Activated naive CD8-positive, alpha-beta T cell treated with anti-CD3 and anti-CD28 coated beads, Interleukin-2, amount 50 U/mL, for 24 hours (primary cell): ENCODE results near the gene AIFM3.
"Not testable (repeated sequence)": the region's sequence is repeated elsewhere in the genome, so short reads cannot be mapped to it uniquely, and the experiment has no call there.

Source experiments
- ATAC-seq: fragments of 150-1000 bp; cut with Tn5 transposase; one replicate; pipeline ENCODE4 v1.10.0; 2021
- DNase-seq: peaks from one replicate; pipeline ENCODE4 v3.0.0; 2021
- H3K27ac Mint-ChIP-seq: one replicate; pipeline ENCODE4 v1.8.0; 2021; ENCODE audit warnings: mild to moderate bottlenecking, mixed read lengths
- H3K27me3 Mint-ChIP-seq: one replicate; pipeline ENCODE4 v1.8.0; 2021; ENCODE audit warnings: mixed read lengths
- H3K36me3 Mint-ChIP-seq: one replicate; pipeline ENCODE4 v1.8.0; 2021; ENCODE audit warnings: low read depth, mixed read lengths
- H3K4me1 Mint-ChIP-seq: one replicate; pipeline ENCODE4 v1.8.0; 2021; ENCODE audit warnings: mixed read lengths
- H3K4me3 Mint-ChIP-seq: one replicate; pipeline ENCODE4 v1.8.0; 2021; ENCODE audit warnings: mild to moderate bottlenecking, moderate library complexity, mixed read lengths
- H3K9me3 Mint-ChIP-seq: one replicate; pipeline ENCODE4 v1.8.0; 2021; ENCODE audit warnings: mixed read lengths

AIFM3 gene

GRCh38 chr22:20935780-20936539 is 31.1 kb upstream of the AIFM3 start:
- H3K27me3 Mint-ChIP-seq, H3K27ac Mint-ChIP-seq, H3K9me3 Mint-ChIP-seq, DNase-seq, ATAC-seq, H3K4me3 Mint-ChIP-seq: not testable (repeated sequence)
- Mint-ChIP-seq H3K36me3 (peaks cover 53% of the 10 kb centered on the region), H3K4me1 (peaks cover 64% of the 10 kb centered on the region)

- H3K4me1 Mint-ChIP-seq = peaks cover 66% of the 10 kb centered on the region
- H3K27me3 Mint-ChIP-seq = no peaks in the 10 kb centered on the region
- H3K4me3 Mint-ChIP-seq = peak overlapping the region; percentile 4
- H3K36me3 Mint-ChIP-seq = peaks cover 60% of the 10 kb centered on the region
- no peak overlapping the region for H3K27ac Mint-ChIP-seq
- DNase-seq = no peak
- no peaks in the 10 kb centered on the region for H3K9me3 Mint-ChIP-seq
- ATAC-seq = no peak
Observed at GRCh38 chr22:20937031-20937793, 29.8 kb upstream of the AIFM3 start.

DNA sequence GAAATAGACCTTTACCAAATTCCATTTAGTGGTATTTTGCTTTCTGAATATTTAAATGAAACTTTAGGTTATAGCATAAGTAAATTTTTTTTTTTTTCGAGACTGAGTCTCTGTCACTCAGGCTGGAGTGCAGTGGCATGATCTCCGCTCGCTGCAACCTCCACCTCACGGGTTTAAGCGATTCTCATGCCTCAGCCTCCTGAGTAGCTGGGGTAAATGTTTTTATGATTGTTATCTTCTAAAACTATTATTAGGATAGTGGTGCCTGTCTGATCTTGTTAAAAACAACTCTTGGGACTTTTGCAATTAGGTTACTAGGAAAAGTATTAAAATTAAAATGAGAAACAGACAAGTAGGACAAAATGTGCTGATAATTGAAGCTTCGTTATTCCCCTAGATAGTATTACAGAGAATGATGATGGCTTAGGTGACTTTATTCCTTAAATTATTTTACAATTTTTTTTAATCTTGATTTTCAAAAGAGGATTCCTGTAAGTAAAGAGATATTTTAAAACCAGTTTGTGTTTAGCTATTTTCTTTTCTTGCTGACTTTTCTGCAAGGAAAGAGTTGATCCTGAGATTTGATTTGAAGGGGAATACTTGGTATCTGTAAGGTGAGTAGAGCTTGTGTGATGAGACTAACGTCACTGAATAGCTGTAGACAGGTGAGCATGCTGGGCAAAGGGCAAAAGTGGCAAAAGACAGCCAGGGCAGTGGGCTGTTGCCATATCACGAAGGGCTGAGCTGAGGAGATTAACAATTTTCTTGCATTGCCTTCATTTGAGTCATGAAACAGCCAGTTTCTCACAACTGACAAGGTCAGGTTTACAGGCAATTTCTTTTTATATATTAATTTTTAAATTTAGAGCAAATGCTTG is 29.0 kb upstream of the AIFM3 start:
- no peaks in the 10 kb centered on the region for H3K9me3 Mint-ChIP-seq
- H3K4me3 Mint-ChIP-seq = peak overlapping the region; percentile 4
- peaks cover 68% of the 10 kb centered on the region for H3K4me1 Mint-ChIP-seq
- no peak overlapping the region for H3K27ac Mint-ChIP-seq
- H3K27me3 Mint-ChIP-seq = no peaks in the 10 kb centered on the region
- ATAC-seq = no peak
- DNase-seq = no peak
- H3K36me3 Mint-ChIP-seq = peaks cover 60% of the 10 kb centered on the region

- H3K27me3 Mint-ChIP-seq, H3K27ac Mint-ChIP-seq, ATAC-seq, H3K9me3 Mint-ChIP-seq, H3K4me3 Mint-ChIP-seq, DNase-seq: not testable (repeated sequence)
- H3K36me3 Mint-ChIP-seq = peaks cover 57% of the 10 kb centered on the region
- peaks cover 72% of the 10 kb centered on the region for H3K4me1 Mint-ChIP-seq
Observed at GRCh38 chr22:20939457-20940185, 27.4 kb upstream of the AIFM3 start.

- no peaks in the 10 kb centered on the region for H3K9me3 Mint-ChIP-seq
- H3K27ac Mint-ChIP-seq = no peak overlapping the region
- no peak overlapping the region for H3K4me3 Mint-ChIP-seq
- ATAC-seq (no peak), DNase-seq (no peak)
- no peaks in the 10 kb centered on the region for H3K27me3 Mint-ChIP-seq
- H3K36me3 Mint-ChIP-seq = peaks cover 56% of the 10 kb centered on the region
- H3K4me1 Mint-ChIP-seq = peaks cover 73% of the 10 kb centered on the region
Observed at GRCh38 chr22:20940186-20940651, 26.8 kb upstream of the AIFM3 start.

GRCh38 chr22:20940904-20941385 is 26.1 kb upstream of the AIFM3 start:
- Mint-ChIP-seq H3K4me3 (no peak overlapping the region), H3K27me3 (no peaks in the 10 kb centered on the region), H3K9me3 (no peaks in the 10 kb centered on the region), H3K27ac (no peak overlapping the region), H3K36me3 (peaks cover 54% of the 10 kb centered on the region), H3K4me1 (peaks cover 78% of the 10 kb centered on the region)
- ATAC-seq = no peak
- DNase-seq = no peak

- H3K4me3 Mint-ChIP-seq, ATAC-seq, H3K9me3 Mint-ChIP-seq, DNase-seq, H3K27ac Mint-ChIP-seq, H3K27me3 Mint-ChIP-seq: not testable (repeated sequence)
- Mint-ChIP-seq H3K36me3 (peaks cover 44% of the 10 kb centered on the region), H3K4me1 (peaks cover 74% of the 10 kb centered on the region)
Observed at GRCh38 chr22:20942203-20942902, 24.7 kb upstream of the AIFM3 start.

- H3K27me3 Mint-ChIP-seq = no peaks in the 10 kb centered on the region
- H3K36me3 Mint-ChIP-seq = peaks cover 38% of the 10 kb centered on the region
- DNase-seq = no peak
- peaks cover 71% of the 10 kb centered on the region for H3K4me1 Mint-ChIP-seq
- H3K27ac Mint-ChIP-seq = no peak overlapping the region
- H3K4me3 Mint-ChIP-seq = no peak overlapping the region
- no peaks in the 10 kb centered on the region for H3K9me3 Mint-ChIP-seq
- ATAC-seq = no peak
Observed at GRCh38 chr22:20943104-20943933, 23.7 kb upstream of the AIFM3 start.

- ATAC-seq (no peak), DNase-seq (no peak)
- Mint-ChIP-seq H3K36me3 (peaks cover 33% of the 10 kb centered on the region), H3K4me1 (peaks cover 67% of the 10 kb centered on the region), H3K4me3 (no peak overlapping the region), H3K27ac (no peak overlapping the region), H3K9me3 (no peaks in the 10 kb centered on the region), H3K27me3 (no peaks in the 10 kb centered on the region)
Observed at GRCh38 chr22:20944042-20944441, 23.0 kb upstream of the AIFM3 start.

GRCh38 chr22:20945578-20945934 is 21.5 kb upstream of the AIFM3 start:
- Mint-ChIP-seq H3K4me1 (peaks cover 62% of the 10 kb centered on the region), H3K27ac (no peak overlapping the region), H3K27me3 (no peaks in the 10 kb centered on the region), H3K36me3 (peaks cover 39% of the 10 kb centered on the region), H3K9me3 (no peaks in the 10 kb centered on the region), H3K4me3 (no peak overlapping the region)
- ATAC-seq (no peak), DNase-seq (no peak)

DNA sequence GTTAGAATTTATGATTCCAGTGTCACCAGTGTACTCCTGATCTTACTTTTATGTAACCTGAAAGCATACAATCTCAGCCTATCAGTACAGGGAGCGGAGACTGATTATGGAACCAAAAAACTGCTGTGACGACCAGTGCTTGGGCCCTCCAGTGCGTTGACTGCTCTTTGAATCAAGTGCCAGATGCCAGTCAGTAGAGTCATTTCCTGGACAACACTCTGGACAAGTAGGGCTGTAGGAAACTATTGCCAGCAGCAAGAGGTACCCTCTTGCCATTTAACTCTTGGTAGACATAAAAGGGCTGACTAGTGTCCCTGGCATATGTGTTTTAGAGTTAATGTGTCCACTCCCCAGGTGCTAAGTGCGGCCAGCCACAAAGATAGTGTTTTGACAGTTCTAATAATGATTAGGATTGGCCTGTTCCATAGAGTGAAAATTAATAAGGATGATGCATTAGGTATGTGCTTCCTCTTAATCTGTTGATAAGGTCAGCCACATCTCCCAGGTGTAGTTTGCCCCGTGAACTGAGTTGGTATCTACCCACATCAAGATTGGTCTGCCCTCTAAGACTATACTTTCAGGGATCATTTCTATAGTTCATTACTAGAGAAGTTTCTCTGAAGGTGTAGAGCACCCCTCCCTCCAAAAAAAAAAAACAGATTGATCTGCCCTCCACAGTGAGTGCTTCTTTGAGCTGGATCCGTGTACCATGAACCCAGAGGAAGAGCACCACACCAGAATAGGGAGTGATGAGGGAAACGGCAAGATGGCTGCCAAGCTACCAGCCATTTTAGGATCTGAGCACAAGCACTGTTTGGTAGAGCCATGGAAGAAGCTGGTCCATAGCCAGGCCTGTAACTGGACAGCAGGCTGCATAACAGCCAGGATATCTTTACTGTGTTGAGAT is 20.7 kb upstream of the AIFM3 start:
- Mint-ChIP-seq H3K27me3 (no peaks in the 10 kb centered on the region), H3K4me1 (peaks cover 55% of the 10 kb centered on the region), H3K4me3 (no peak overlapping the region), H3K36me3 (peaks cover 34% of the 10 kb centered on the region), H3K9me3 (no peaks in the 10 kb centered on the region), H3K27ac (no peak overlapping the region)
- no peak for ATAC-seq
- no peak for DNase-seq

DNA sequence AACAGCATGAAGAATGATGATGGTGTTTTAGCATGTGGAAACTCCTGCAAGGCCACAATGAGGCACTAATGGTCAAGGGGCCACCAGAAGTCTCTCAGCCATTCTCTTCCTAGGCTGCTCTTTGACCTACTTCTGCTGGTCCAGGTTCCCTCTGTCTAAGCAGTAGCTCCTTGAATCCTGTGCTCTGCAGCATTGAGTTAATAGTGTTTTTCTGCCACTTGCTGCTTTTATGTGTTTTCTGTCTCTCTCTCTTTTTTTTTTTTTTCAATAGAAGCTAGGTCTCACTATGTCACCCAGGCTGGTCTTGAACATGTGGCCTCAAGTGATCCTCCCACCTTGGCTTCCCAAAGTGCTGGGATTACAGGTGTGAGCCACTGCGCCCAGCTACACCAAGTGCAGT is 20.1 kb upstream of the AIFM3 start:
- H3K27me3 Mint-ChIP-seq = no peaks in the 10 kb centered on the region
- H3K4me1 Mint-ChIP-seq = peaks cover 50% of the 10 kb centered on the region
- H3K36me3 Mint-ChIP-seq = peaks cover 30% of the 10 kb centered on the region
- ATAC-seq = no peak
- H3K4me3 Mint-ChIP-seq = no peak overlapping the region
- no peaks in the 10 kb centered on the region for H3K9me3 Mint-ChIP-seq
- no peak for DNase-seq
- no peak overlapping the region for H3K27ac Mint-ChIP-seq
